GM13977 (cell line): ENCODE data around the gene ATXN2L.

Source experiments
- DNase-seq: peaks from one replicate; pipeline ENCODE4 v3.0.0; 2012; ENCODE audit warnings: low spot score
- CTCF ChIP-seq: IDR thresholded peaks from 2 replicates; pipeline ENCODE4 v1.5.1; 2012; ENCODE audit warnings: mild to moderate bottlenecking, control low read depth; ENCODE audit not compliant: insufficient read depth; ENCODE audit errors: extremely low read depth, missing control alignments
- in situ Hi-C: fragments of 300-500 bp; cut with MboI; formaldehyde crosslinking; loops from one replicate; pipeline ENCODE4 v1.12.0; 2022; ENCODE audit warnings: low sequenced_read_pairs, low pct_unique_long_range_greater_than_20kb, mixed read lengths, inconsistent platforms; ENCODE audit not compliant: unreplicated experiment

The ATXN2L gene

DNA sequence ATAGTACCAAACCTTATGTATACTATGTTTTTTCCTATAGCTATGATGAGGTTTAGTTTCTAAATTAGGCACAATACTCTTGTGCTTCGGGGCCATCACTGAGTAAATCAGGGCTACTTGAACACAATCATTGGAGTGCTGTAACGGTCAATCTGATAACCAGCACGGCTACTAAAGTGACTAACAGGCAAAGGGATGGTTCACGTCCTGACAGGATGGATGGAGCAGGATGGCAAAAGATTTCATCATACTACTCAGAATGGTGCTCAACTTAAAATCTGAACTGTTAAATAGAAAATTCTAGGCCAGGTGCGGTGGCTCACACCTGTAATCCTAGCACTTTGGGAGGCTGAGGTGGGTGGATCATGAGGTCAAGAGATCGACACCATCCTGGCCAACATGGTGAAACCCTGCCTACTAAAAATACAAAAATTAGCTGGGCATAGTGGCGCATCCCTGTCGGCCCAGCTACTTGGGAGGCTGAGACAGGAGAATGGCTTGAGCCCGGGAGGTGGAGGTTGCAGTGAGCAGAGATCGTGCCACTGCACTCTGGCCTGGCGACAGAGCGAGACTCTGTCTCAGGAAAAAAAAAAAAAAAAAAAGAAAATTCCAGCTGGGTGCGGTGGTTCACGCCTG lies 16.3 kb downstream of the ATXN2L start:
- TF ChIP-seq CTCF, result no peak
- DNase-seq, result no peak
- in situ Hi-C loops, result no loop called here

GRCh38 chr16:28839899-28840298 lies 17.1 kb downstream of the ATXN2L start:
- TF ChIP-seq CTCF, result no peak
- DNase-seq, result no peak
- in situ Hi-C loops, result no loop called here

DNA sequence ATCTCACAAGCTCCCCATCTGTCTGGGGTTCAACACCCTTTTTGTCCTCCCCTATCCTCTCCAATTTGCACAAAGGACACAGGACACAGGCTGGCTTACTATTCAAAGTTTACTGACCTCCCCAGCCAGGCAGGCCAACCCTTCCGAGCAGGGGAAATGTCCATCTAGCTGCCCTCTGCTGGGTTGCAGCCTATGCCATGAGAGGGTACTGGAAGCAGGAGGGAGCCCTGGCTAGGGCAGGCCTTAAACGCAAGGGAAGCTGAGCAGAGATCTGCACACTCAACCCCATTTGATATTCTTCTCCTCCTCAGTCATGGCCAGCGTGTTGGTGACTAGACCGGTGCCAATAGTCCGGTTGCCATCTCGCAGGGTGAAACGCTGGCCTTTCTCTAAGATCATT lies 19.9 kb downstream of the ATXN2L start:
- TF ChIP-seq CTCF, result no peak
- DNase-seq, result no peak
- in situ Hi-C loops, result no loop called here

DNA sequence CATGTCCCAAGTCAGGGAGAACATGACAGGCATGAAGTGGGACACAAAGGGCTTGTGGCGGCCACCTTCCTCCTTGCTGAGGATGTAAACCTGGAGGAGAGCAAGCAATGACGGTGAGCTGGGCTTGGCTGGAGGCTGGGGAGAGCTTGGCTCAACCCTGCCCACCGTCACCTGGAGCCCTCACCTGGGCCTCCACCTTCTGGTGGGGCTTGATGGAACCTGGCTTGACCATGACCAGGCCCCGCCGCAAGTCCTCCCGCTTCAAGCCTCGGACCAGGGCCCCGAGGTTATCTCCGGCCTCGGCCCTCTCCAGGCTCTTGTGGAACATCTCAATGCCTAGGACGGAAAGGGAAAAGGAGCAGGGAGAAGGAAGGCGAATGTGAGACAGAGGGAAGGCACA lies 21.0 kb downstream of the ATXN2L start:
- no peak for TF ChIP-seq CTCF
- in situ Hi-C loops, result no loop called here

DNA sequence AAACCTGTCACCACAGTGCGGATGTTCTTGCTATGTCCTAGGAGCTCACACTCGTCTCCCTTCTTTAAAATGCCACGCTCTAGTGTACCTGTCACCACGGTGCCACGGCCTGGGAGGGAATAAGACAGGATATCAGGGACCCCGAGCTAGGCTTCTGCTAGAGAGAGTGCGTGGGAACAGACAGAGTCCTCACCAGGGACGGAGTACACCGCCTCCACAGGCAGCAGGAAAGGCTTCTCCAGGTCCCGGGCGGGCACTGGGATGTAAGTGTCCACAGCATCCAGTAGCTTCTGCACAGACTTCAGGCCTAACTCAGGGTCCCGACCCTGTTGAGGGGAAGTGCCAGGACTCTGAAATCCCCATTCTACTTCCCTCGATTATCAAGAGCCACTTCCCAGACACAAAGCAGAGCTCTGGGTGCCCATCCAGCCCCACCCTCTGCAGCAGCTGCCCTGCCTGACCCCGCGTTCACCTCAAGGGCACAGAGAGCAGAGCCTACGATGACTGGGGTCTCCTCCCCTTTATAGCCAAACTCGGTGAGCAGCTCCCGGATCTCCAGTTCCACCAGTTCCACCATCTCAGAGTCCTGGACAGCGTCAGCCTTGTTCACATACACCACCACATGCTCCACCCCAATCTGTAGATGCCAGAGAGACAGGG lies 21.6 kb downstream of the ATXN2L start:
- TF ChIP-seq CTCF, result no peak
- in situ Hi-C loops, result no loop called here

More for the DNA sequence above, 21.0 kb downstream of the ATXN2L start:
- no peak for DNase-seq

DNA sequence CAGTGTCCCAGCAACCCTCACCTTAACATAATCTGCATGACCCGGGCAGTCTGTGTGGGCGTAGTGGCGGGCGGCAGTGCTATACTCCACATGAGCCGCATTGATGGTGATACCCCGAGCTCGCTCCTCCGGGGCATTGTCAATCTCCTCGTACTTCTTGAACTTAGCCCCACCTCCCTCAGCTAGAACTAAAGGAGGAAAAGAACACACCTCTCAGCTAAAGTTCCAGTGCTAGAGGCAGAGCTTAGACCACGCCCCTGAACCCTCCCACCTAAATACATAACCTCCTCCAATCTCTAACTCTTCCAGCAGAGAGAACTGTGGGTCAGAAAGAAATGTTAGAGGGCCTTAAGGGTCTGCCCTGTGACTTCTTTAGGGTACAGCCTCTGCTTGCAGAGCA lies 22.5 kb downstream of the ATXN2L start:
- in situ Hi-C loops, result no loop called here
- peak; percentile 52 for DNase-seq

More for the DNA sequence above, 21.6 kb downstream of the ATXN2L start:
- no peak for DNase-seq

More for the DNA sequence above, 22.5 kb downstream of the ATXN2L start:
- no peak for TF ChIP-seq CTCF
